ENCODE data around the gene NEDD4L. TPM values are rescaled to one million over a fixed set of nuclear protein-coding genes. Genes with fewer than 3 reads are reported as not detected.

The NEDD4L gene
- total RNA-seq, 1 donor from 2014 or later = 162 TPM

GRCh38 chr18:58303363-58303762, 259.3 kb downstream of the NEDD4L start:
- no peak for TF ChIP-seq CTCF (IDR thresholded peaks at IDR 0.05; ENCODE audit: unreplicated experiment)
- Mint-ChIP-seq H3K4me3 (ENCODE audit: low read depth) (no peak overlapping the region), H3K27me3 (no peaks in the 10 kb centered on the region), H3K27ac (no peak overlapping the region), H3K4me1 (ENCODE audit: low read depth) (peaks cover 2% of the 10 kb centered on the region), H3K9me3 (ENCODE audit: low read depth) (peaks cover 4% of the 10 kb centered on the region), H3K36me3 (ENCODE audit: insufficient read depth) (peaks cover 10% of the 10 kb centered on the region)
- DNase-seq (ENCODE audit: low spot score, unreplicated experiment) = no peak

DNA sequence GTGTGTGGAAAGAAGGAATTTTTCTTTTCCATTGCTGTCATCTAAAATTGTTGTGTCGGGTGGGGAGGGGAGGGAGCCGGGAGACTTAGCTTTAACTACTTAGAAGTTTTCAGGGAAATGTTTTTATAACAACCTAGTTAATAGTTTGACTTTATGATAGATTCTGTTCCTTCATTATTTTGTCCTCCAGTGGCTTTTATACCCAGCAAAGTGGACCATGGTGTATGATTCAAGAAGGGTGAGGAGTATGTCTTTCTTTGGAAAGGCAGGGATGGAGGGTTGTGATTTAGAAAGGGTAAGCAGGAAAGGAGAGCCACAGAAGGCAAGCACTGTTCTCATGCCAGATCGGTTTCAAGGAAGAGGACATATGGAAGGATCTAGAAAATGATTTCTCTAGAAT, 261.8 kb downstream of the NEDD4L start:
- H3K9me3 Mint-ChIP-seq (ENCODE audit: low read depth) = peaks cover 4% of the 10 kb centered on the region
- no peak overlapping the region for H3K4me3 Mint-ChIP-seq (ENCODE audit: low read depth)
- H3K27ac Mint-ChIP-seq = no peak overlapping the region
- no peaks in the 10 kb centered on the region for H3K4me1 Mint-ChIP-seq (ENCODE audit: low read depth)
- no peak for DNase-seq (ENCODE audit: low spot score, unreplicated experiment)
- H3K27me3 Mint-ChIP-seq = no peaks in the 10 kb centered on the region
- TF ChIP-seq CTCF (IDR thresholded peaks at IDR 0.05; ENCODE audit: unreplicated experiment) = no peak
- peaks cover 10% of the 10 kb centered on the region for H3K36me3 Mint-ChIP-seq (ENCODE audit: insufficient read depth)

DNA sequence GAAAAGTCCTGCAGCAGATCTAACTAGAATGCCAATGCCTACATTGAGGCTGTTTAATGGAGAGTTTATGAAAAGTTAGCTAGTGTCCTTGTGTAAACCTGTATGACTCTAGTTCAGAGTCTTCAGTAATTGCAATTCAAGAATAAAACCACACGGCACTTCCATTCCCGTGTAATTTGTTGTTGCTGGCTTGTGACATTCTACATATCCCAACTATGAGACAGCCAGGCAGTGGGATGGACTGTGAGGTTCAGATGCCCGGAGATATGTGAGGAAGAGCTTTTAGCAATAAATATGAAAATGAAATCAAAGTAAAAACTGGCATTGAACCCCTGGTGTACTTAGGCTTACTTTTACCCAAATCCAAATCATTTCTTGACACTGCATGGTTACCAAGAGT, 263.4 kb downstream of the NEDD4L start:
- DNase-seq (ENCODE audit: low spot score, unreplicated experiment) = no peak
- no peak overlapping the region for H3K27ac Mint-ChIP-seq
- H3K9me3 Mint-ChIP-seq (ENCODE audit: low read depth) = peaks cover 4% of the 10 kb centered on the region
- no peaks in the 10 kb centered on the region for H3K27me3 Mint-ChIP-seq
- no peaks in the 10 kb centered on the region for H3K4me1 Mint-ChIP-seq (ENCODE audit: low read depth)
- TF ChIP-seq CTCF (IDR thresholded peaks at IDR 0.05; ENCODE audit: unreplicated experiment) = no peak
- H3K36me3 Mint-ChIP-seq (ENCODE audit: insufficient read depth) = peaks cover 10% of the 10 kb centered on the region
- H3K4me3 Mint-ChIP-seq (ENCODE audit: low read depth) = no peak overlapping the region

DNA sequence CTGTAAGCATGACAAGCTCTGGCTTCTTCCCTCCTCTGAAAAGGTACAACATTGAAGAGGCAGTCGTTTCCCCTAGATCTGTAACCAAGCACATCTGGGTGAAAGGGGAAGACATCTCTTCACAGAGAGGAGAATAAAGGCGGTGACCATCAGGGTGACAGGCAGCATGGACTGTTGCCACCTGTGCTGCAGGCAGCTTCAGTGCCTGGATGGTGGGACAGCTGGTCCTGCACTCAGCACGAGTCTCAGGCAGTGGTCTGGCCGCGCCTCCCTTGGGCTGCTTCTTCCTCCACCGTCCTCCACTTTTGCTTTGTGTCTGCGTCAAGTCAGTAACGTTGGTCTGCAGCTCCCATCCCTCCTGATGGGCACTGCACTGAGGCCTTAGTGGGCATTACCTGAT, 264.4 kb downstream of the NEDD4L start:
- no peak for DNase-seq (ENCODE audit: low spot score, unreplicated experiment)
- no peak overlapping the region for H3K4me3 Mint-ChIP-seq (ENCODE audit: low read depth)
- TF ChIP-seq CTCF (IDR thresholded peaks at IDR 0.05; ENCODE audit: unreplicated experiment) = no peak
- no peak overlapping the region for H3K27ac Mint-ChIP-seq
- H3K4me1 Mint-ChIP-seq (ENCODE audit: low read depth) = peaks cover 2% of the 10 kb centered on the region
- H3K9me3 Mint-ChIP-seq (ENCODE audit: low read depth) = peaks cover 4% of the 10 kb centered on the region
- H3K36me3 Mint-ChIP-seq (ENCODE audit: insufficient read depth) = peaks cover 8% of the 10 kb centered on the region
- H3K27me3 Mint-ChIP-seq = no peaks in the 10 kb centered on the region

DNA sequence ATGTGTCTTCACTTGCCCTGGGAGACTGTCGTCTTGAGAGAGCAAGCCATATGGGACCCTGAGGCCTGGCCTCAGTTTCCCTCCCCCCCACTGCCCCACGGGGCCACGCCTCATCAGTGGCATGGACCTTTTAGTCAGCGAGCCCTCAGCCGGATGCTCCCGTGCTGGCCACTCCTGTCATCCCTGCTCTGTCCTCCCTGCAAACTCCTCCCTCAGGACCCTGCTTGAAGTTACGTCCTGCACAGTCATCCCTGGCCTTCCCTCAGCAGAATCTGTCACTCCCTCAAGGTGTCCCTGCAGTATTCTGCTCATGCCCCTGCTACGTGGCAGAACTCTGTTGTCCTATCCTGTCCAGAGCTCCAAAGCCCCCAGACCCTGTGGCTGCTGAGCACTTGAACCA, 265.1 kb downstream of the NEDD4L start:
- Mint-ChIP-seq H3K4me1 (ENCODE audit: low read depth) (peaks cover 7% of the 10 kb centered on the region), H3K27me3 (no peaks in the 10 kb centered on the region), H3K36me3 (ENCODE audit: insufficient read depth) (peaks cover 6% of the 10 kb centered on the region), H3K4me3 (ENCODE audit: low read depth) (no peak overlapping the region), H3K27ac (no peak overlapping the region), H3K9me3 (ENCODE audit: low read depth) (peaks cover 4% of the 10 kb centered on the region)
- no peak for TF ChIP-seq CTCF (IDR thresholded peaks at IDR 0.05; ENCODE audit: unreplicated experiment)
- no peak for DNase-seq (ENCODE audit: low spot score, unreplicated experiment)
